Chondrocyte (in vitro differentiated cells): ENCODE results near the gene DNAJC8. TPM values are rescaled to one million over a fixed set of nuclear protein-coding genes. Genes with fewer than 3 reads are reported as not detected.
A peak's percentile ranks its signal among the peaks of the same experiment; 100 is the strongest.

Source experiments
- DNase-seq: peaks from one replicate; pipeline ENCODE4 v3.0.0; 2021; ENCODE audit warnings: mixed read lengths, low spot score
- H3K27ac Mint-ChIP-seq: one replicate; pipeline ENCODE4 v1.8.0; 2021; ENCODE audit warnings: mild to moderate bottlenecking, moderate library complexity, mixed read lengths; ENCODE audit not compliant: unreplicated experiment
- H3K27me3 Mint-ChIP-seq: 2 replicates; pipeline ENCODE4 v1.8.0; 2021; ENCODE audit warnings: low read depth, mixed read lengths
- H3K36me3 Mint-ChIP-seq: 2 replicates; pipeline ENCODE4 v1.8.0; 2021; ENCODE audit warnings: low read depth, mixed read lengths
- H3K4me1 Mint-ChIP-seq: 2 replicates; pipeline ENCODE4 v1.8.0; 2021; ENCODE audit warnings: low read depth, mild to moderate bottlenecking, mixed read lengths
- H3K4me3 Mint-ChIP-seq: one replicate; pipeline ENCODE4 v1.8.0; 2021; ENCODE audit warnings: mild to moderate bottlenecking, moderate library complexity, mixed read lengths; ENCODE audit not compliant: unreplicated experiment
- H3K9me3 Mint-ChIP-seq: 2 replicates; pipeline ENCODE4 v1.8.0; 2021; ENCODE audit warnings: low read depth, mixed read lengths
- CTCF ChIP-seq: fragments of 200-600 bp; sonication (generic); IDR thresholded peaks from 2 replicates; pipeline ENCODE4 v1.5.0; 2021; ENCODE audit warnings: antibody characterized with exemption, mild to moderate bottlenecking, moderate library complexity
- total RNA-seq: library from RNA; stranded (reverse); gene quantifications from 3 replicates; pipeline ENCODE4 v1.2.1, GENCODE V29; 2021

Gene DNAJC8
- total RNA-seq, 1 donor from 2014 or later = 72.8 TPM

DNA sequence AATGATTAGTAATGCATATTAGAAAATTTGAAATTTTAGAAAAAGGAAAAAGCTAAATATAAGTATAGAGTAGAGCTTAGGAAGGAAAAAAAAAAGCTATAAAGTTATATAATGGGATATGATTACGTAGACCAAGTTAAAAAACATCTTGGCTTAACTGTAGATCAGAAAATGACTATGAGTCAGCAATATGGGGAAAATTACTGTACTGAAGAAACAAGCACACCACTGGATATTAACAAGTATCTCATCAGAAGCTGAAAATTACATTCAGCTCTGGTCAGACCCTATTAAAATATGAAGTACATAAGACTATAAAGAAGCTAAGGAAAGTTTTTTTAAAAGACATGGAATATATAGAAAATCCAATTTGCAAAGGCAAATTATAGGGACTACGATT lies 19.5 kb downstream of the DNAJC8 start:
- no peak for TF ChIP-seq CTCF
- no peak for DNase-seq
- Mint-ChIP-seq H3K9me3 (no peaks in the 10 kb centered on the region), H3K4me1 (no peaks in the 10 kb centered on the region), H3K36me3 (peaks cover 8% of the 10 kb centered on the region), H3K27ac (no peak overlapping the region), H3K27me3 (no peaks in the 10 kb centered on the region), H3K4me3 (no peak overlapping the region)

DNA sequence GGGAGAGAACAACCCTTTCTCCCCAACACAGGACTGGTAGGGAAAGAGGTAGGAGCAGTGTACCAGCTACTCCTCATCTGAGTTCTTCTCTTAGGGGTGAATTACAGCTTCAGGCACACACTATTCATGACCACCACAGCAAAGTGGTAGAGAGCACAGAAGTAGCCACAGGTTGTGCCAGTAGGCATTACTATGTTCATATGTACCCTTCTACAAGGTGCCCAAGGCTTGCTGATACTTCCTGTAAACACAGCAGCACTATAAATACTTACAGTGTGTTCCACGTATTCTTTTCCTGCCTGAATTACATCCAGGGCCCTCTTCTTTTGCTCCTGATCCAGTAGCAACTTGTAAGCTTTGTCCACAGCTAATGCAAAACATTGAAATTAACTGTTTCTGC lies 23.1 kb downstream of the DNAJC8 start:
- H3K27me3 Mint-ChIP-seq = no peaks in the 10 kb centered on the region
- no peaks in the 10 kb centered on the region for H3K4me1 Mint-ChIP-seq
- peaks cover 9% of the 10 kb centered on the region for H3K36me3 Mint-ChIP-seq
- H3K4me3 Mint-ChIP-seq = no peak overlapping the region
- H3K9me3 Mint-ChIP-seq = no peaks in the 10 kb centered on the region
- DNase-seq = no peak
- no peak overlapping the region for H3K27ac Mint-ChIP-seq
- TF ChIP-seq CTCF = no peak

DNA sequence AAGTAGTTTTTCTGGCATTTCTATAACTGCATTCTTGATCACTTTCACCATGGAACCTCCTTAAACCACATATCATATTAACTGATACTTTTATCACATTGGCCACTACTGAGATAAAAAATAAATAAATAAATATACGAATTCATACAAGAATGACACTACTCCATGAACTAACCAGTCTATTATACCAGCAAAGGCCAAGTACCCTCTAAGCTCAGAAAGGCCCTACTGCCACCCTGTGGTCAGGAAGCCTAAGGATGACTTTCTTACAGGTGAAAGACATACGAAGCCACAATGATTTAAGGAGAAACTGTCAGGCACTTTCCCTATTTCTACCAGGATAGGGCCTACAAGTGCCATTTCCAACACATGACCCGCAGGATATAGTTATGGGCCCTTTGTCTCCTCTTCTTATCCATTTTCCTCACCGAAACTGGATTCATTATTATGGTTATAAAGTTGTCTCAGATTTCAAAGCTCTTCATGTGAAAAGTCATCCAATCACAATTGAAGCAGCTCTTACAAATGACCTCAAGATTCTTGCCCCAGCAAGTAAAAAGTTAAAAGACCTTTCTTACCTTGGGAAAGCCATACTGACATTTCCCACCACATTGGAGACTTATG lies 23.9 kb downstream of the DNAJC8 start:
- peaks cover 9% of the 10 kb centered on the region for H3K36me3 Mint-ChIP-seq
- no peak overlapping the region for H3K27ac Mint-ChIP-seq

GRCh38 chr1:28205243-28205642 lies 27.6 kb downstream of the DNAJC8 start:
- no peak overlapping the region for H3K4me3 Mint-ChIP-seq
- no peak overlapping the region for H3K27ac Mint-ChIP-seq
- peaks cover 21% of the 10 kb centered on the region for H3K36me3 Mint-ChIP-seq
- no peaks in the 10 kb centered on the region for H3K9me3 Mint-ChIP-seq
- H3K27me3 Mint-ChIP-seq = no peaks in the 10 kb centered on the region
- no peak for DNase-seq
- H3K4me1 Mint-ChIP-seq = no peaks in the 10 kb centered on the region
- TF ChIP-seq CTCF = no peak

More for the DNA sequence above, 23.9 kb downstream of the DNAJC8 start:
- Mint-ChIP-seq H3K27me3 (no peaks in the 10 kb centered on the region), H3K4me1 (no peaks in the 10 kb centered on the region), H3K9me3 (no peaks in the 10 kb centered on the region), H3K4me3 (no peak overlapping the region)
- peak; percentile 87 for TF ChIP-seq CTCF
- no peak for DNase-seq

GRCh38 chr1:28200234-28200873 lies 32.5 kb downstream of the DNAJC8 start:
- peaks cover 12% of the 10 kb centered on the region for H3K4me1 Mint-ChIP-seq
- H3K4me3 Mint-ChIP-seq = no peak overlapping the region
- H3K27me3 Mint-ChIP-seq = no peaks in the 10 kb centered on the region
- DNase-seq = no peak
- H3K27ac Mint-ChIP-seq = no peak overlapping the region
- peaks cover 30% of the 10 kb centered on the region for H3K36me3 Mint-ChIP-seq
- no peak for TF ChIP-seq CTCF
- no peaks in the 10 kb centered on the region for H3K9me3 Mint-ChIP-seq
